ENCODE data around the gene GUCY2F.

Gene GUCY2F

DNA sequence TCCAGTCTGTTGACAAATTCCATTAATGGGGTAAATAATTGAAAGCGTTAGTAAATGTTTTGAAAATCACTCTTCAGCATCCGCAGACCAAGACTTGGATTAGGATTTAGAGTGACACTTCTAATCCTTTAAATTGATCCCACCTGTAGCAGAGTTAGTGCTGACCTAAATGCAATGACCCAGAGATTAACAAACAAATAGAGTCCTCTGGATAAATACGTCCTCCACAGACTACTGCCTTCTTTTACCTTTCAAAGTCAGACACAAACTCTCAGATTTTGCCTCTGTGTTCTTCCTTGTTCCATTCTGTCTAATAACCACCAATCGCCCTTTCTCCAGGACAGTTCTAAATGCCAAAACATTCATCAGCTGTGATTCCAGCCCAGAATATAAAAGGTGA is at the start of gene GUCY2F:
Gene GUCY2F (minus strand): TSS at position 101 of the 400 bp plus-strand sequence. CDS start 6,150 bp downstream, outside the sequence.
- no peak for DNase-seq

DNA sequence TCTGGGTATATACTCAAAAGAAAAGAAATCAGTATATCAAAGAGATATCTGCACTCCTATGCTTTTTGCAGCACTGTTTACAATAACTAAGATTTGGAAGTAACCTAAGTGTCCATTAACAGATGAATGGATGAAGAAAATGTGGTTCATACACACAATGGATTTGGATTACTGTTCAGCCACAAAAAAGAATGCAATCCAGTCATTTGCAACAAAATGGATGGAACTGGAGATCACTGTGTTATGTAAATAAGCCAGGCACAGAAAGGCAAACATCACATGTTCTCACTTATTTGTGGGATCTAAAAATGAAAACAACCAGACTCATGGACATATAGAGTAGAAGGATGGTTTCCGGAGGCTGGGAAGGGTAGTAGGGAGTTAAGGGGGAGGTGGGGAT is 37.1 kb upstream of the GUCY2F start:
- DNase-seq: no peak

DNA sequence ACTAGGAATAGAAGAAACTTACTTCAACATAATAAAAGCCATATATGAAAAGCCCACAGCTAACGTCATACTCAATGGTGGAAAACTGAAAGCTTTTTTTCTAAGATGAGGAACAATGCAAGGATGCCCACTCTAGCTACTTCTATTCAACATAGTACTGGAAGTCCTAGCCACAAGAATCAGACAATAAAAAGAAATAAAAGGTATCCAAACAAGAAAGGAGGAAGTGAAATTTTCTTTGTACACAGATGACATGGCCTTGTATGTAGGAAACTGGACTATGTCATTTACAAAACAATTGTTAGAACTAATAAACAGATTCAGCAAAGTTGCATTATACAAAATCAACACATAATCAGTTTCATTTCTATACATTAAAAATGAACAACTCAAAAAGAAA is 29.2 kb upstream of the GUCY2F start:
- no peak for DNase-seq

DNA sequence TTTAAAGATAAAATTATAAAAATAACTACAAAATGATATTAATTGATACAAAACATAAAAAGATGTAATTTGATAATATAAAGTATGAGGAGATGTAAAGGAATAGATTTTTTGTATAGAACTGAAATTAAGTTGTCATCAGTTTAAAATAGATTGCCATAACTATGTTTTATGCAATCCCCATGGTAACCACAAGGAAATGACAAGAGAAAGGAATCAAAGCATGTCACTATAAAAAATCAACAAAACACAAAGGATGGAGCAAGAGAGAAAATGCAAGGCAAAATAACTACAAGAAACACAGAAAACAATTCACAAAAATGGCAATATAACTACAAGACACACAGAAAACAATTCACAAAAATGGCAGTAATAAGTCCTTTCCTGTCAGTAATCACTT is 27.0 kb upstream of the GUCY2F start:
- no peak for DNase-seq

DNA sequence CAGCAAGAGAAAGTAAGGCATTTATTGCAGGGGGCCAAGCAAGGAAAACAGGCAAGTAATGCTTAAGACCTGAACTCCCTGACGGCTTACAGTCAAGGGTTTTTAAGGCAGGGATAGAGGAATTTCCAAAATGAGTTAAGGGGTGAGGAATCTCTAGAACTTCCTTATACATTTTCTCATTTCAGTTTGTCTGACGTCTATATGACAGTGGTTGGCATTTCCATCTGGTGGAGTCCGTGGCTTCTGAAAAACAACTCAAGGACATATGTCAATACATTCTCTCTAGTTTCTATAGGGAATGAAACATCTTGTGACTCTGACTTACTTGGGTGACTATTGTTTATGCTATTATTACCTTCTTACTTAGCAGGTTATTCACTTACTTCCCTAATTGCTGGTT is 19.3 kb upstream of the GUCY2F start:
- no peak for DNase-seq

DNA sequence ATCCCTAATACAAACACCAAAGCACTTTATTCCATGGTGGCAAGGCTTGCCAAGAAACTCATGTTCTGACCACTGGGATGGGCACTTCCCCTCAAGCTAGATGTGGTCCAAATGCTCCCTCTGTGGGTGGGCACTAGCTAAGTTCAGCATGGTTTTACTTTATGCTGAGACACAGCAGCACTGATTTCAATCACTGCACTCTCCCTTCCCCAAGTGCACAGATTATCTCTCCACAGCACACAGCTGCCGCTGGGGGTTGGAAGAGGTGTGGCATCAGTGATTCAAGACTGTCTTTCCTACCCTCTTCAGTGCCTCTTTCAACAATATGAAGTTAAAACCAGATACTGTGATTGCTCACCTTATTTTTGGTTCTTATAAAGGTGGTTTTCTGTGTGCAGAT is 16.5 kb upstream of the GUCY2F start:
- no peak for DNase-seq

DNA sequence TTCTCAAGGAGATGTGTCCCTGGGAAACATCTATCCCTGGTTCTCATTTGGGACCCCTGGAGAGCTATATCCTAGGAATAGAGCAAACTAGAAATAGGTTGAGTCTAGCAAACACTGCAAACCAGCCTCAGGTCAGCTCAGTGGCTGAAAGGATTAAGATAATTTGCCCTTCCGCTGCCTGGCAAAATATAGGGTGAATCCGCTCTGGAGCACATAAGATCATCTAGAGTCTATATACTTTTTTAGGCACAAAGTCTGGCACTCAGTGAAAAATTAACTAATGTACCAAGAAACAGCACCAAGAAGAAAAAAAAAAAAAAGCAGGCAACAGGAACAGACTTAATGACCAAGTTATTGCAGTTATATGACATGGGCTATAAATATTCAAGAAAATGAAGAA is 7.3 kb upstream of the GUCY2F start:
- DNase-seq: no peak

DNA sequence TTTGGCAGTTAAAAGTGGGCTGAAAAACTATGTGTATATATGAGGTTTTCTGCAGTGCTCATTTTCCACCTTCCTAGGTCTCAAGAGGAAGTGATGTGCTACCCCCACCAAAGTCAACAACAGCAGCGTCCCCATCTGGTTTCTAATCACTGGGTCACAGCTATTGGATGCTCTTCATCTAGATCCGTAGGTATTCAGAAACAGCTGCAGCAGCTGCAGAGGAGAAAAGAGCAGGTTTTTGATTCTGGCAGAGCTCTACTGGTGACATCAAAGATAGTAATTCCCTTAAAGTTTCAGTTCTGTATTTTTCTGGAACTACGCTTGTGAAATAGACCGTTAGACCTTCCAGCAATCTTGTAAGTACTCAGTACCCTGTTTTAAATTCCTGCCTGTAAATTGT is 5.8 kb upstream of the GUCY2F start:
- no peak for DNase-seq

DNA sequence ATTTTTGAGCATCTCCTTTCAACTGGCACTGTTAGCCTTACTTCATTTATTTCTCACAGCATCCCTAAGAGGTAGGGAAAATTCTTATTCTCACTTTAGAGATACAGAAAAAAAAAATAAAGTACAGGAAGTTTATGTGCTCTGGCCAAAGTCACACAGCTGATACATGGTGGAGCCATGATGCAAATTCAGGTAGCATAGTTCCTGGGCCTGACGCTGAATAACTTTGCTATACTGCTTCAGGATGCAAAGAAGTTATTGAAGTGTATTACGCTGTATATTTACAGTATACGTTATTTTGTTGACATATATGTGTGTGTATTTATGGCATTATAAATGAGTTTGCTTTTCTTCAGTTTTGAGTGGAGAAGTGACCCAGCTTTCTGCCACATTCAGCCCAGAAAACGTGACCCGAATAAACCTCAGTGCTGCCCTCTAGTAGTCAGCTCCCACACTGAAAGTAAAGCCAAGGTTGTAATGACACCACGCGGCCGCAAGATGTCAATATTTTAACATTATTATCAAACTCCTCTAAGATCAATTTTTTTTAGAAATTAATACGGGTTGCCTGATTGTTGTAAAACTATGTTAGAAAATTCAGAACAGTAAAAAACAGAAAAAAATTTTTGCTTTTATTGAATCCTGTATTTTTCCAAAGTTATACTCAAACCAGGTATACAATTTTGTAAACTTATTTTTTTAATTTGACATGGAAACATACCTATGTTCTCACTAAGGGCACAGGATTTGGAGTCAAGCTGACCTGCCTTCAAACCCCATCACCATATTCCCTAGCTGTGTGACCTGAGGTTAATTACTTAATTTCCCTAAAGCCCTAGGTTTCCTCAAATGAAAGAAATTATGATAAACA is 3.8 kb upstream of the GUCY2F start:
- DNase-seq: peak; percentile 75 to 81

DNA sequence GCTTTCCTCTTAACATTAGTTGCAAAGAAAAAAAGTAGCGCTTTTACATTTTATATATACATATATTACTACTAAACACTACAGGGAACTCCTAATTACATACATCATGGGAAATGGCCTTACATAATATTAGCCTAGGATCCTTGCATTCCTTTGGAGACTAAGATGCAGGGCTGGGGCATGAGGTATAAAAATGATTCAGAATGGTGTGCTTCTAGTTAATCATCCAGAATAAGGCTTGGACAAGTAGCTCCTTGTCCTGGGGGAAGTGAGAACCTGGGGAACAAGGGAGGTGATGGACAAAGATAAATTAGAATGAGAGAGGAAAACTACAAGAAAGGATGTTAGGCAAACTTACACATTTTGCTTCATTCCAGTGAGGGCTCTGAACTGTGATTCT is 3.0 kb upstream of the GUCY2F start:
- no peak for DNase-seq

DNA sequence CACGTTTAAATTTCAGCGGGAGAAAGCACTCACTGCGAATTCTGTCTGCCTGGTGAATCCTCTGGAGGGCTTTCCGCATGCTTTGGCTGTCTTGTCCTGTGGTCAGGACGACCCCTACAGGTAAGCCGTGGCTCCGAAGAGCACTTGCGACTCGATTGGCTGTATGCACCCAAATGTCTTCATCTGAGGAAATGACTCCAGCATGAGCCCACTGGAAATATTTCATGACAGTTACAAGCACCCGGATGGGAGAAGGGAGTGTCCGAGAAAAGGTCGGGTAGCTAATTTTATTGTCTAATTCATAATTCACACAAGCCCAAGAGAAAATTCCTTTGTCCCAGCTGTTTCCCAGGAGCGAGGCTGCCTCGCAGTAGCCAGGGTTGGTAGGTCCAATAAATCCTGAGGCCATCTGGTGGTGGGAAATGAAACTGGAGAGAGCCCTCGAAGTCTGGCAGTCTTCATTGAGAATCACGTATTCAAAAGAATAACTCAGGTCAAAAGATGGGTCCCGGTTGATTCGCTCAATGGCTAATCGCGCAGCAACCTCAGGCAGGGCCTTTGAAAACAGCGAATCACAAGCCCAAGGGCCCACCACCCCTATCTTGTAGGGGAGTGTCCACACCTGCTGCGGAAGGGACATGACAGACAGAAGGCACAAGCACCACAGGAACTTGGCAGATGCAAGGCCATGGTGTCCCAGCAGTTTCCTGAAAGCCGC is 6.6 kb downstream of the GUCY2F start:
- DNase-seq: peak; percentile 20 to 29

DNA sequence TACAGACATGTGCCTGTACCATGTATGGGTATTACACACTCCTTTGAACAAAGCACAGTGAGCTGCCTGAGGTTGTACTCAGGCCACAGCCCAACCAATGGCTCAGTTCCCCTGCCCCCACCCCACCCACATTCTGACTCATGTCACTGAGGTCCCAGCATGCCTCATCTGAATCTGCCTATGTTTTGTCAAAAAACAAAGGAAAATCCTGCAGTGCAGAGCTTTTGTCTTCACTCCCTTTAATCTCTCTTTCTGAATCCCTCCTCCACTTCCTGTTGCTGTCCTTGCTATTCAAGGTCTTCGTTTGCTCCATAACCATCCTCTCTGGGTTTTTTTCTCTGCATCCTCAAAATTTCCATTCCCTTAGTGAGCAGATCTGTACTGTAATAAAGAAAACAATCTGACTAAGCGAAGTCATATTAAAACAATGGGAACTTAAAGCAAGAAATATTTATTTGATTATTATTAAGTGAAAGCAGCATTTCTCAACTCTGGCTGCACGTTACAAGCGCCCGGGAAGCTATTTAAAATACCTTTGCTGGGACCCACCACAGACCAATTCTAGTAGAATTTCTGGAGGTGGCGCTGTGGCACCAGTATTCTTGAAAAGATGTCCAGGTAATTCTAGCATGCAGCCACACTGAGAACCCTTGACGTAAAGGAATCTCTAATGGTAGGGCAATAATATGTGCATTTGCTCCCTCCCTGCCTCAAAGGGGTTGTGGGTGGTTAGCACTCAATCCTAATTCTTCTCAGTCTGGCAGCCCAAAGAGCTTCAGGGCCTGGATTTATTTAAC is 8.7 kb downstream of the GUCY2F start:
- DNase-seq: peak; percentile 49 to 62

DNA sequence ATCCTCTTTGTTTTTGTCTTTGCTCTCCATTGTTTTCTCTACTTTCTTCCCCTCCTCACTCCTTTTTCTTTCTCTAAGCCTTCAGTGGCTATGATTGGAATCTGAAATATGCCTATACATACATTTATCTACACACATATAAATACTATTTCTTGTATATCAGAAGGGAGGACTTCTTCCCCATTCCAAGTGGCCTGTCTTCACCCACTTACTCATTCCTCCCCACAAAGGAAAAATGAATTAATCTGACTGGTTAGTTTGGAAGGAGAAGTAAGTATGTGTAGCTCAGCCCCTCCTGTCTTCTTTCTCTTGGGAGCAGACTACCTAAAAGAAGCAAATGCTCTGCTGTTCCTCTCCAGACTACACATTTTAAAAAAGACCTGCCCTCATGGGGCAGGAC is 17.7 kb downstream of the GUCY2F start:
- no peak for DNase-seq

DNA sequence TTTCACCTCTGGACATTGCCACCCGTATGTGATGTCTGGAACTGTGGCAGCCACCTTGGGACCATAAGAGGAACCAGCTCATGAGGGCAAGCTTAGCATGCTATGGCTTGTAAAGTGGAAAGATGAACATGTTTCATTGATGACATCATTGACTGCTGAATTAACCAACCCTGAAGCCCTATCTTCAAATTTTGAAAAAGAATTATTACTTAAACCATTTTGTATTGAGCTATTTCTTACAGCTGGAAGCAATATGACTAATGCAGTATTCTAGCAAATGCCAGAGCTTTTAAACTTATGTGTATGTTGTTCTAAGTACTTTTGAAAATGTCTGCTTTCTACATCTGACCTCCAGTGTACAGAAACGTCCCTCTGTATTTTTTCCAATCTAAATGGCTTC is 18.1 kb downstream of the GUCY2F start:
- no peak for DNase-seq

DNA sequence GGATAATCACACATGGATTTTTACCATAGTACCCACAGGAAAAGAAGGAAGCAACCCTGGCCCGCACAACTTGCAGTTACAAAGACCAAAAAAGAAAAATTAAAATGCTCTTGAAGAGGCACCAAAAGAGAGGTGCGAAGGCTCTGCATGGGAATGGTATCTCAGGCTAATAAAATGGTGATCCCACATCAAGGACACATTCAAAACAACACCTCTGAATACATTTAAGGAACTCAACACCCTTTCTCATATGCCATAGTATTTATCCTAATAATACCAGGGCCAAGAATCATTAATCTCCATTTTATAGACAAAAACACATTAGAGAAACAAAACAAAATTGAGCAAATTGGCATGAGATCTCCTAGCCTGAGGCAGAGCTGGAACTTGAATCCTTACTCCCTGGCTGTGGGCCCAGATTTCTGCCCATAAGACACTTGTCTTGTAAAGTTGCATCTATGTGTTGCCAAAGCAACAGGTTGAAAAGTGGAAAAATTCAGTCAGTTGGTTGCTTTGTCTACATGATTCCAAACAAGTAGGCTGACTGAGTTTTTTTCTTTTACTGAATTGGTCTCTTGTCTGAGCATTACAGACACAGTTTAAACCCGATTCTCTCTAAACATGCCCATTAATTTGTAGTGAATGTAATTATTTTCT is 33.5 kb downstream of the GUCY2F start:
- no peak for DNase-seq

DNA sequence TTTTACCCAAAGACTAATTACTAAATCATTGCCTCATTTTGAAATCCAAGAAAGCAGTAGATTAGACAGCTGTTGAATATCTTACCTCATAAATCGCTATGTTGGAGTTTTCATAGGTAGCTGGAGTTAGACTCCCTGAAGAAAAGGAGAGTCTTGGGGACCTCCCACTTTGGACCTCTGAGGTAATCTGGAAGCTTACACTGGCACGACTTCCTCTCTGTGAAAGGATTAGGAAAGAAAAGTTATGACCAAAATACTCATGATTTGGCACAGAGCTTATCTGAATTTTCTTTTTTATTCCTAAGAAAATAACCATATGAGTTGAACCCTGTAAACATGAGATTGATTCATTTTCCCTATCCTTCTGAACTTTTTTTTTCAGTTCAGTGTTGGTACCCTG is 40.6 kb downstream of the GUCY2F start:
- DNase-seq: no peak

DNA sequence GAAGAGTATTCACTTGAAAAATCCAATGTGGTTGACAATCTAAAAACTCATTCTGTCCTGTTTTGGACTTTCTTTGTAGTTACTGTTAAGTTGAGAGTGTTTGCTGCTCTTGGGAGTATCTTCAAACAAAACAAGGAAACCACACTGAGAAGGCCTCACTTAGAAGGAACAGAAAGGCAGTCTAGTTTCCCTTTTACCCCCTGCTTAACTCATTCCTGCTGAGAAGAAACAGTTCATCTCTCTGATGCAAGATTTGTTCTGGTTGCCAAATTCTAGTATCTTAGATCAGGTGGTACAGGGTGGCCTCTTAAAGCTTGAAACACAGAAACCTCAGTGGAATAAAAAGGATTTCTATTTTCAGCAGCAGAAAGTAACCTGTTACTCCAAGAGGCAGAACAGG is 41.4 kb downstream of the GUCY2F start:
- DNase-seq: no peak

DNA sequence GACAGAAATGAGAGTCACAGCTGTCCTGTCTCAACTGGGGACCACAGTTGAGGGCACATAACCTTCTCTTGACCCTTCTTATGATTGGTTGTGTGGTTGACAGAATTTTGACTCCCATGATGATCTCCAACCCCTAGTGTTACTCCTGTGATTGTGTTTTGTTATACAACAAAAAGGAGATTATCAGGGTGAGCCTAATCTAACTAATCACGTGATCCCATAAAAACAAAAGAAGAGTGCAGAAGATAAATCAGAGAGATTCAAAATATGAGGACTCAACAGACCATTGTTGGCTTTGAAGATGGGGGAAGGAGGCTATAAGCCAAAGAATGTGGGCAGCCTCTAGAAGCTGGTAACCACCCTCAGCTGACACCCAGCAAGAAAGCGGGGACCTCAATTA is 72.7 kb downstream of the GUCY2F start:
- DNase-seq: no peak

DNA sequence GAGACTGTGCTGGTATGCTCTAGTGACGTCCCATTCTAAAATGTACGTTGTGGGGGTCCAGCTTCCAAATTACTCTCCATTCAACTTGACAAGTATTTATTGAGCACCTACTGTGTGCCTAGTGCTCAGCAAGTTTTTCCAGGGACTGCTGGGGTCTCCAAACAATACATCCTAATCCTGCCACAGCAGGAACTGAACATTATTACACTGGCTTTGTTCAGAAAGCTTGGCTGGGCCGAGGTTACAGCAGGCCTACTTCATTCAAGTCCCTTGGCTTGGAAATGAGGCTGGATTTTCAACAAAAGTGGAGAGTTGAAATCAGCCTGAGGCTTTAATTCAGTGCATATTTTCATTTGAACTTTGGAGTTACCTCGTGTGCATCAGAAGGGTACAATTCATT is 78.0 kb downstream of the GUCY2F start:
- DNase-seq: no peak

DNA sequence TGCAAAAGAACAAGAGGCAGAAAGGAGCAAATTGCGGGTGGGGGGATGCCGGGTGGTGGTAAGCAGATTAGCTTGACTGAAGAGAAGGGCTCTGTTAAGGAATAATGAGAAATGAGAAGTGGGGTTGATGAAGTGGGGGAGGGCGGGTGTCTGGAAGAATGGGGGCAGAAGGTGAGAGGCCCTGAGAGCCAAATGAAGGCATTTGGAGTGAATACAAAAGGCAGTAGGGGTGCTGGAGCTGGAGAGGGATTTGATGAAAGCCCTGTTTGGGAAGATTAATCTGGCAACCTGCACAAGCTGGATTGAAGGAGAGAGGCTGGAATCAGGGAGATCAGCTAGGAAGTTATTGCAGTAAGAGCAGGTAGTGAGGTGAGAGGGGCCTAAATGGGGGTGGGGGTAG is 82.1 kb downstream of the GUCY2F start:
- no peak for DNase-seq

DNA sequence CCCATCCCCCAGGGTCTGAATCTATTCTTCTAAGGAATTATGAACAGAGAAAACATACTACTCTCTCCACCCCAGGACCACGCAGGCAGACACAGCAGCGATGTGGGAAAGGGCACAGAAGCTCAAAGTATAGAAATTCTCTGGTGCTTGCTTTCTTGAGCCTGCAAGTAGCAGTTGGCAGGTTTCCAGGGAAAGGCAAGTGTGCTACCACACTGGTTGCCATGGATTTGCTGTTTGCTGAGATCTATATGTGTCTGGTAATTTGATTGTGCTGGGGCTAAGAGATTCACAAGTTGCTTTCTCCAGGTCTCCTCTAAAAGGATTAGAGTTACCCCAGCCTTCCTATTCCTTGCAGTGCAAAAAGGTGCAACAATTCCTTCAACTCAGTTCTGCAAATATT is 83.1 kb downstream of the GUCY2F start:
- DNase-seq: no peak

DNA sequence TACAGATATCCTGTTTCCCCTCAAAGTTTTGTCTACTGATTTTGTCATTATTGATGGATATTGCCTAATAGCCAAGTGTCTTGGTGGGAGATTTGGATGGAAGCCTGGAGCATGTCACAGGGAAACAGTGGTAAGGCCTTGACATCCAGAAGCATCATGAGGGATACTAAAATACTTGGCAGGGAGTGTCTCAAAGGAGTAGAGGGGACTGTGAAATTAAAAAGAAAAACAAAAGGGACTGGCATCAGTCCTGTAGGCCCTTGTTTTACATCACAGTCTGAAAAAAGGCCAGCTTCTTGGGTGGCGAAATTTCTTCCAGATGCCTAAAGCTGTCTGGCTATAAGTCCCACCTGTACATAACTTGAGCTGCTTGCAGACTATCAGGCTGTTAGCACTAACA is 83.8 kb downstream of the GUCY2F start:
- DNase-seq: no peak

DNA sequence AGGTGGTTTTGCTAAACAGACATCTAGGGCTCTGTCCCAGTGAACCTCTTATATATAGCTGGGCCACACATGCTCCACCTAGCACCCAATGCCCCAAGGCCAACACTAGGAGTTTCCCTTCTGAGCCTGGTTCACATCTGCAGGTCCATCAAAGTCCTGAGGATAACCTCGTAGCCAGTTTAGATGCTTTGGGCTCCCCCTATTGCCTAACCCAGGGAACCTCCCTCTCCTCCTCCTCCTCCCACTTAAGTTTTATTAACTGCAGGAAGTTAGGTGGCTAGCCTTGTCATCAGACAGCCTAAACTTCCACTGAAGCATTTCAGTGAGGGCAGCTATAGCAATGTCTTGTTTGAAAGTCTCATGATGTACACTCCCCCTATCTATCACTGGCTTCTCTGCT is 88.0 kb downstream of the GUCY2F start:
- DNase-seq: no peak

All from activated T-cell treated with anti-CD3 and anti-CD28 coated beads, Interleukin-2, amount 50 U/mL, for 48 hours (primary cell).